Kidney (tissue), 14 donors: ENCODE data around the gene KCNQ1OT1. TPM values are rescaled to one million over a fixed set of nuclear protein-coding genes. Genes with fewer than 3 reads are reported as not detected.
A peak's percentile ranks its signal among the peaks of the same experiment; 100 is the strongest.

Experiments used
- DNase-seq, 5 donors: peaks; one replicate each; pipeline ENCODE4 v3.0.0-alpha.2; 2013 to 2020
- FAIRE-seq: peaks from 2 replicates; lab custom pipeline; 2012; peaks lifted over from hg19 to GRCh38; lab: Jason Lieb, UNC
- H3K27ac ChIP-seq, 2 donors: one replicate each; pipeline ENCODE4 v1.7.0; 2013; ENCODE audit warnings: low read depth in 2 of 2, low read length in 2 of 2, inconsistent platforms in 1 of 2
- H3K27me3 ChIP-seq: one replicate; pipeline ENCODE4 v1.7.1; 2013; ENCODE audit warnings: low read length, inconsistent platforms; ENCODE audit not compliant: control insufficient read depth, insufficient read depth
- H3K36me3 ChIP-seq, 3 donors: one replicate each; pipeline versions ENCODE4 v1.7.0 to v1.7.1; 2013; ENCODE audit warnings: low read length in 3 of 3, control low read depth in 1 of 3, inconsistent platforms in 1 of 3; ENCODE audit not compliant: insufficient read depth in 3 of 3, control insufficient read depth in 2 of 3
- H3K4me1 ChIP-seq, 3 donors: one replicate each; pipeline versions ENCODE4 v1.7.0 to v1.7.1; 2013; ENCODE audit warnings: low read length in 3 of 3, inconsistent platforms in 1 of 3, low read depth in 1 of 3; ENCODE audit not compliant: control insufficient read depth in 2 of 3, insufficient read depth in 2 of 3
- H3K4me3 ChIP-seq, 3 donors: one replicate each; pipeline versions ENCODE4 v1.7.0 to v1.8.1; 2013; ENCODE audit warnings: low read length in 3 of 3, control low read depth in 1 of 3, inconsistent platforms in 1 of 3
- H3K9ac ChIP-seq, 3 donors: one replicate each; pipeline versions ENCODE4 v1.7.0 to v1.7.1; 2013; ENCODE audit warnings: low read length in 3 of 3, control low read depth in 1 of 3, inconsistent platforms in 1 of 3
- H3K9me3 ChIP-seq, 3 donors: one replicate each; pipeline versions ENCODE4 v1.7.0 to v1.7.1; 2013; ENCODE audit warnings: low read length in 3 of 3, control low read depth in 1 of 3, inconsistent platforms in 1 of 3; ENCODE audit not compliant: control insufficient read depth in 2 of 3, insufficient read depth in 1 of 3
- CTCF ChIP-seq: IDR thresholded peaks from 3 replicates; pipeline ENCODE4 v1.5.1; 2012; ENCODE audit warnings: mild to moderate bottlenecking, moderate library complexity, borderline replicate concordance; ENCODE audit not compliant: insufficient read depth; ENCODE audit errors: extremely low read depth
- intact Hi-C: fragments of 100-400 bp; cut with DNase I; formaldehyde crosslinking; loops from one replicate; pipeline ENCODE4 v1.11.1; 2022
- polyA plus RNA-seq: library from polyadenylated mRNA; stranded (reverse); fragments of 350-450 nt; fragmentation: Illumina TruSeq; extraction: RNeasy Lipid Tissue Mini Kit (QIAGEN cat#74804); gene quantifications from one replicate; pipeline ENCODE4 v1.2.3, GENCODE V29; 2014; ENCODE audit warnings: low read depth, low replicate concordance; ENCODE audit not compliant: insufficient read depth
- total RNA-seq: library from RNA; stranded (reverse); fragmentation: NEBNext Ultra II Directional; extraction: Animal tissue kit (Norgen Biotek cat#: 25700); gene quantifications from one replicate; pipeline ENCODE4 v1.2.1, GENCODE V29; 2021
- donor health status: control.
- donor health status: control.
- donor health status: control.
- donor health status: control.
- donor health status: control.
- donor health status: DM: yes; HTN: yes; CAD: no.
- donor health status: Normal renal cell carcinoma (clear cell type).

Gene KCNQ1OT1
- total and polyA plus RNA-seq, 2 donors from 2014 or later = 0.22 to 4.4 TPM

GRCh38 chr11:2698386-2699184 lies 1.2 kb downstream of the KCNQ1OT1 start:
- no peak for DNase-seq
- Histone ChIP-seq H3K4me3 (peak overlapping the region; percentile 64 to 82 (median 73)), H3K9me3 (no peaks in the 10 kb centered on the region), H3K4me1 (peaks cover 0 to 21% (median 6%) of the 10 kb centered on the region in 3 donors), H3K36me3 (no peaks in the 10 kb centered on the region), H3K27ac (peak overlapping the region in 1 of 2 donors; percentile 60), H3K27me3 (no peaks in the 10 kb centered on the region), H3K9ac (peak overlapping the region in 2 of 3 donors; percentile 43 to 70)
- FAIRE-seq = no peak
- intact Hi-C loops = no loop called here
- TF ChIP-seq CTCF = no peak

- intact Hi-C loops = no loop called here
- no peak for TF ChIP-seq CTCF
- Histone ChIP-seq H3K4me1 (peaks cover 0 to 20% (median 7%) of the 10 kb centered on the region in 3 donors), H3K9me3 (no peaks in the 10 kb centered on the region), H3K27me3 (no peaks in the 10 kb centered on the region), H3K4me3 (peak overlapping the region; percentile 64 to 82 (median 73)), H3K27ac (no peak overlapping the region), H3K9ac (peak overlapping the region in 1 of 3 donors; percentile 70), H3K36me3 (no peaks in the 10 kb centered on the region)
- peak in 2 of 5 donors; percentile 16 to 22 for DNase-seq
- no peak for FAIRE-seq
Measured at GRCh38 chr11:2697866-2698265, 1.9 kb downstream of the KCNQ1OT1 start.

- peaks cover 0 to 28% (median 15%) of the 10 kb centered on the region in 3 donors for H3K4me1 ChIP-seq
- no peak for FAIRE-seq
- peak overlapping the region in 2 of 3 donors; percentile 11 to 73 for H3K4me3 ChIP-seq
- H3K9ac ChIP-seq = no peak overlapping the region
- H3K9me3 ChIP-seq = no peaks in the 10 kb centered on the region
- H3K27ac ChIP-seq = no peak overlapping the region
- no peaks in the 10 kb centered on the region for H3K27me3 ChIP-seq
- H3K36me3 ChIP-seq = no peaks in the 10 kb centered on the region
- intact Hi-C loops = no loop called here
- no peak for TF ChIP-seq CTCF
- DNase-seq = peak in 1 of 5 donors; percentile 11
Measured at GRCh38 chr11:2696455-2696854, 3.3 kb downstream of the KCNQ1OT1 start.
